NCI-H345 treated with DMSO at 0.1 percent for 48 hours (cell line): ENCODE data around the gene RTL9.
"Not testable (repeated sequence)": the region's sequence is repeated elsewhere in the genome, so short reads cannot be mapped to it uniquely, and the experiment has no call there.

Experiments used
- DNase-seq: peaks from one replicate; lab custom pipeline; 2025; ENCODE audit not compliant: unreplicated experiment; lab: John Stamatoyannopoulos, UW

The RTL9 gene

DNA sequence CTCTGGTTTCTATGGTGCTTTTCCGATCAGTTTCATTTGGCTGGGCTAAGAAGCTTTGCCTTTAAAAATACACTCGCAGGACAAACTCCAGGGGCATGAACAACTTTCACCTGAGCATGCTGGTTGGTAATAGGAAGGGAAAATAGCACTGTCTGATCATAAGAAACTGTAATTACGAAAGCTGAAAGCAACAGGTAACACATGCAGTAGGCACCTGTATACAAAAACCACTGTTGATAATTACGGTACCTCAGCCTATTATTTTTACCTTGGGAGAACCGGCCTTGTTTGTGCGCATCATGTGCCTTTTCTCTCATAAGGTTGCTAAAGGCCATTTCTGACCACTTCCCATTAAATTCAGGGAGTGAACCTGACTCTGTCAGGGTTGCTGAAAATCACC, 45.7 kb downstream of the RTL9 start:
- no peak for DNase-seq

DNA sequence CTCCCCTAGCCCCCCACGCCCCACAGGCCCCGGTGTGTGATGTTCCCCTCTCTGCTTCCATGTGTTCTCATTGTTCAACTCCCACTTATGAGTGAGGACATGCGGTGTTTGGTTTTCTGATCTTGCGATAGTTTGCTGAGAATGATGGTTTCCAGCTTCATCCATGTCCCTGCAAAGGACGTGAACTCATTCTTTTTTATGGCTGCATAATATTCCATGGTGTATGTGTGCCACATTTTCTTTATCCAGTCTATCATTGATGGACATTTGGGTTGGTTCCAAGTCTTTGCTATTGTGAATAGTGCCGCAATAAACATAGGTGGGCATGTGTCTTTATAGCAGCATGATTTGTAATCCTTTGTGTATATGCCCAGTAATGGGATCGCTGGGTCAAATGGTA, 47.6 kb downstream of the RTL9 start:
- DNase-seq: not testable (repeated sequence)

- no peak for DNase-seq
Observed at GRCh38 chrX:110406822-110407221, 48.2 kb downstream of the RTL9 start.

DNA sequence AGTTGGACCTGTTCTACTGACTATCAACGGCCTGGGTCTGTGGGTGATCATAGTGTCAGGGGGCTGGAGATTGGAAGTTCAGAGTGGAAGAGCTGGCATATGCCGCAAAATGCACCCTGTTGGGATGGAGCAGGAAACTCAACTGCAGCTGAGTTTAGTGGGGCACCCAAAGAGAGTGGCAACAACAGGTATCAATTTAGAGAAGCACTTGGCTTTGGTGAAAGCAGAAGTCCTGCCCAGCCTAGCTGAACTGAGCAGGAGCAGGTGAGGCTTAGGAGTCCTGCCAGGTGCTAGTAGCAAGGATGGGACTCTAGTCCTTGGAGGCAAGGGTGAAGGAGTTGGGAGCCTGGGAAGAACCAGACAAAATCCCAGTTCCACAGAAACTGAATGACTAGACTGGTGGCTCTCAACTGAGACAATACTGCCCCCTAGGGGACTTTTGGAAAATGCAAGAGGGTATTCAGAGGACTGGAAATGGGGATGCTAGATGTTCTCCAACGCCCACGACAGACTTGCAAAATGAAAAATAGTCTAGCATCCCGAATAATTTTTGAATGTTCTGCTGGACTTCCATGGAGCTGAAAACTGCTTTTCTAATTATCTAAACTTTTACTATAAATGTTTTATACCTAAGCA, 49.4 kb downstream of the RTL9 start:
- peak; percentile 11 for DNase-seq
